GM23338 (cell line): ENCODE results near the gene TSC22D3.
"Not testable (repeated sequence)": the region's sequence is repeated elsewhere in the genome, so short reads cannot be mapped to it uniquely, and the experiment has no call there.

Experiments
- CREB1 ChIP-seq: fragments of 250-450 bp; sonication (Bioruptor Pico); IDR thresholded peaks from 2 replicates; pipeline ENCODE4 v1.5.0; 2020; ENCODE audit warnings: low read depth, mild to moderate bottlenecking, moderate library complexity
- EZH2 ChIP-seq: fragments of 200-600 bp; sonication (generic); IDR thresholded peaks from one replicate; pipeline ENCODE4 v1.8.0; 2017; ENCODE audit warnings: antibody characterized with exemption, mild to moderate bottlenecking, low read depth; ENCODE audit not compliant: unreplicated experiment
- EZH2phosphoT487 ChIP-seq: fragments of 200-600 bp; sonication (generic); IDR thresholded peaks from one replicate; pipeline ENCODE4 v1.8.1; 2018; ENCODE audit warnings: antibody characterized with exemption; ENCODE audit not compliant: unreplicated experiment
- JUNB ChIP-seq: IDR thresholded peaks from one replicate; pipeline ENCODE4 v1.6.1; 2016; ENCODE audit warnings: antibody characterized with exemption; ENCODE audit not compliant: unreplicated experiment
- POLR2AphosphoS5 ChIP-seq: IDR thresholded peaks from 2 replicates; pipeline ENCODE4 v1.6.1; 2016; ENCODE audit warnings: antibody characterized with exemption, low read depth
- STAT1 ChIP-seq: IDR thresholded peaks from one replicate; pipeline ENCODE4 v1.6.1; 2016; ENCODE audit warnings: antibody characterized with exemption; ENCODE audit not compliant: unreplicated experiment
- ZNF331 ChIP-seq: fragments of 250-450 bp; sonication (Bioruptor Pico); IDR thresholded peaks from 2 replicates; pipeline ENCODE4 v1.5.0; 2020; ENCODE audit warnings: low read depth, mild to moderate bottlenecking, moderate library complexity
- TF ChIP-seq, protein P1 (sequence below), 2 experiments: fragments of 200-600 bp in 1 of 2; sonication (generic) in 1 of 2; conservative IDR thresholded peaks; 2 replicates each; pipeline versions ENCODE4 v1.5.1 to v1.6.1; 2016 to 2017; ENCODE audit warnings: antibody characterized with exemption in 2 of 2, low read depth in 2 of 2, mild to moderate bottlenecking in 2 of 2, moderate library complexity in 1 of 2

DNA sequence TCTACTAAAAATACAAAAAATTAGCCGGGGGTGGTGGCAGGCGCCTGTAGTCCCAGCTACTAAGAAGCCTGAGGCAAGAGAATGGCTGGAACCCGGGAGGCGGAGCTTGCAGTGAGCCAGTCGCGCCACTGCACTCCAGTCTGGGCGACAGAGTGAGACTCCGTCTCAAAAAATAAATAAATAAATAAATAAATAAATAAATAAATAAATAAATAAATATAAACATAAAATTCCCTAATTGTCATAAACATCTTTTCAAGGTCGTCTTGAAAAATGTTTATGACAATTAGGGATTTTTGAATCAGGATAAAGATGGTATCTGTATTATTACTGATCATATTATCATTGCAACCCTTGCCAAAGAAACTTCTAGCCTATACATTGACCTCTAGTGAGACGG lies 34.5 kb upstream of the TSC22D3 start:
- TF ChIP-seq, protein P1, sequence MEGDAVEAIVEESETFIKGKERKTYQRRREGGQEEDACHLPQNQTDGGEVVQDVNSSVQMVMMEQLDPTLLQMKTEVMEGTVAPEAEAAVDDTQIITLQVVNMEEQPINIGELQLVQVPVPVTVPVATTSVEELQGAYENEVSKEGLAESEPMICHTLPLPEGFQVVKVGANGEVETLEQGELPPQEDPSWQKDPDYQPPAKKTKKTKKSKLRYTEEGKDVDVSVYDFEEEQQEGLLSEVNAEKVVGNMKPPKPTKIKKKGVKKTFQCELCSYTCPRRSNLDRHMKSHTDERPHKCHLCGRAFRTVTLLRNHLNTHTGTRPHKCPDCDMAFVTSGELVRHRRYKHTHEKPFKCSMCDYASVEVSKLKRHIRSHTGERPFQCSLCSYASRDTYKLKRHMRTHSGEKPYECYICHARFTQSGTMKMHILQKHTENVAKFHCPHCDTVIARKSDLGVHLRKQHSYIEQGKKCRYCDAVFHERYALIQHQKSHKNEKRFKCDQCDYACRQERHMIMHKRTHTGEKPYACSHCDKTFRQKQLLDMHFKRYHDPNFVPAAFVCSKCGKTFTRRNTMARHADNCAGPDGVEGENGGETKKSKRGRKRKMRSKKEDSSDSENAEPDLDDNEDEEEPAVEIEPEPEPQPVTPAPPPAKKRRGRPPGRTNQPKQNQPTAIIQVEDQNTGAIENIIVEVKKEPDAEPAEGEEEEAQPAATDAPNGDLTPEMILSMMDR (conservative IDR thresholded peaks at IDR 0.05; ENCODE audit: low read depth in 2 of 2): not testable (repeated sequence)
- TF ChIP-seq EZH2; POLR2AphosphoS5; CREB1 (CRISPR knock-in tag); EZH2phosphoT487; ZNF331 (CRISPR knock-in tag); JUNB; STAT1: not testable (repeated sequence)
